GM19395 (cell line): ENCODE results near the gene ZNF385C.

Source experiments
- ATAC-seq: cut with Tn5 transposase; IDR thresholded peaks from one replicate; pipeline ENCODE4 v1.9.1; 2021; ENCODE audit warnings: mild to moderate bottlenecking, moderate library complexity; ENCODE audit not compliant: unreplicated experiment

ZNF385C gene

DNA sequence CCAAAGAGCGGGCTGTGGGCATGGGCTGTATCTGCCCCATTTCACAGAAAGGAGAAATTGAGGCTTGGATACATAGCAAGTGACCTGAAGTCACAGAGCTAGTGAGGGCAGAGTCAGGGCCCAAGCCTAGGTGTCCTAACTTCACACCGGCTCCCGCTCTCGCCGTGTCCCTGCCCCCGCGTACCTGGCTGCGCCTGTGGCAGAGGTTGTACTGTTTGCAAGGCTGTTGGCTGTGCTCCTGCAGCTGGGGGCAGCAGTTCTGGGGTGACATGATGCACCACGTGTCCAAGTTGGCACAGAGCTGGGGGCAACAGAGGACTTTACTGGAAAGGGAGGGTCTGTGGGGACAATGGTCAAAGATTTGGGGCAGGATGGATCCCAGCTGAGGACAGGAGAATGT lies 10.8 kb upstream of the ZNF385C start:
- ATAC-seq: no peak

DNA sequence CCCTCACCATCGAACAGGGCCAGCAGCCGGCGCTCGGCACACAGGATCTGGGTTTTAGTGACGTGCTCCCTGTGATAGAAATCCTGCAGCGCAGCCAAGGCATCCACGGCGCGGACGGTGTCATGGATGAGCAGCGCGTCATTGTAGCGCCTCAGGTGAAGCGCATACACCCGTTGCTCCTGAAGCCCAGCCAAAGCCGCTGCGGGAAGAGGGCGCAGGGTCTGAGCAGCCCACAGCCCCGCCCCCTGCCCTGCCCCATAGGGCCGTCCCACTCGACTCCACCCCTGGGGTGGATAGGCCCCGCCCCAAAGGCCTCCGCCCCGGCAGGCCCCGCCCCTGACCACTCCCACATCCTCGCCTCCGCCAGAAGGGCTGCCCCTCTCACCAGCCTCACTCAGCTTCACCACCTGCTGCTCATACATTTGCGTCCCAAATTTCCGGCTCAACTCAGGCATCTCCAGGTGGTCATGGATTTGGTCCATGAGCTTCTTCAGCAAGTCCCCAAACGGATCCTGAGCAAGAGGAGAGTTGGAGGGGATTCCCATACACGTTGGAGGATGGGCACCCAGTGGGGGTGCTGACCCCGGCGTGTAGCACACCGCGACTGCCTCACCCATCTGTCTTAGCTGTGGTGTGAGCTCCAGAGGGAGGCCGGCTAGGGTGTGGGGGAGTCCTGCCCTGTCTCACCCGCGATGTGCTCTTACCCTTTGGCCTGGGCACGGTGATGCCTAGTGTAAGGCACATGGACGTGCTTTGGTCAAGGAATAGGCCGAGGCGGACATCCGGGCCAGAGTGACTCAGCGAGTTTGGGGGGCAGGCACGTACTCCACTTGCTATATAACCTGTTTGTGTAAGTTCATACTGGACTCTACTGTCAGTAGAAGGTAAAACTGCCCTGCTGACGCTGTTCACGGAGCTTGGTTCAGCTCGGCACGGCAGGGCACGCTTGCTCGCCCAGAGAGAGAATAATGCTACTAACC lies 9.6 kb upstream of the ZNF385C start:
- no peak for ATAC-seq

DNA sequence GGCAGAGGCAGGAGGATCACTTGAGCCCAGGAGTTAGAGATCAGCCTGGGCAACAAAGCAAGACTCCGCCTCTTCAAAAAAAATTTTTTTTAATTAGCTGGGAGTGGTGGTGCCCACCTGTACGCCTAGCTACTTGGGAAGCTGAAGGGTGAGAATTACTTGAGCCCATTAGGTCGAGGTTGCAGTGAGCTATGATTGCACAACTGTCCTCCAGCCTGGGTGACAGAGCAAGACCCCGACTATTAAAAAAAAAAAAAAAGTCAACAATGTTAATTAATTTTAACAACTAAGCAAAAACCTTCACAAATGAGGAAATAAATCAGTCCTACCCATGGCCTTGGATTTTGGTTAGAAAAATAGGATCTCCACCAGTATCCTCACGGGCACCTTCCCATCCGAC lies 8.9 kb upstream of the ZNF385C start:
- ATAC-seq: no peak

DNA sequence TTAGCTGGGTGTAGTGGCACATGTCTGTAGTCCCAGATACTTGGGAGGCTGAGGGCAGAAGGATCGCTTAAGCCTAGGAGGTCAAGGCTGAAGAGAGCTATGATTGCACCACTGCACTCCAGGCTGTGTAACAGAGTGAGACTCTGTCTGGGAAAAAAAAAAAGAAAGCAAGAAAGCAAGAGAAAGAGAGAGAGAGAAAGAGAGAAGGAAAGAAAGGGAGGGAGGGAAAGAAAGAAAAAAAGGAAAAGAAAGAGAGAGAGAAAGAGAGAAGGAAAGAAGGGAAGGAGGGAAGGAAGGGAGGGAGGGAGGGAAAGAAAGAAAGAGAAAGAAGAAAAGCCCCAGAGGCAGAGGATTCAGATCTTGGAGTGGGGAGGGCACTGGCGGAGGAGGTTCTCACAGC lies 7.7 kb upstream of the ZNF385C start:
- ATAC-seq: no peak

DNA sequence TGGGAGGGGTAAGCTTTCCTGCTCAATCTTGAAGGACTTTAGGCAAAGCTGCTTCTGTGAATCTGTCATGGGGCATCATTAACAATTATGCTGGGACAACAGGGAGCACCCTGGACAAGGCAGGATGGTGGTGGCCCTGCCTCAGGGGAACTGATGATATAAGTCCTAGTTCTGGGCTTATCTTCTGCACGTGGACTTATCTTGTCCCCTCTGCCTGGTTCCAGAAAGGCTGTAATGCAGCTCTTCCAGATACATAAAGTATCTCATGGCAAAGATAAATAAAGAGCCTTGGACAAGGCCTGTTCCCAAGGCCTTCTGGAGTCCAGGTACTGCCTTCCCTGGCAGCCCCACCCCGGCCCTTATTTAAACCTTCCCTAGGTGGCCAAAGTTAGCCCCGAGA lies 6.0 kb upstream of the ZNF385C start:
- no peak for ATAC-seq

DNA sequence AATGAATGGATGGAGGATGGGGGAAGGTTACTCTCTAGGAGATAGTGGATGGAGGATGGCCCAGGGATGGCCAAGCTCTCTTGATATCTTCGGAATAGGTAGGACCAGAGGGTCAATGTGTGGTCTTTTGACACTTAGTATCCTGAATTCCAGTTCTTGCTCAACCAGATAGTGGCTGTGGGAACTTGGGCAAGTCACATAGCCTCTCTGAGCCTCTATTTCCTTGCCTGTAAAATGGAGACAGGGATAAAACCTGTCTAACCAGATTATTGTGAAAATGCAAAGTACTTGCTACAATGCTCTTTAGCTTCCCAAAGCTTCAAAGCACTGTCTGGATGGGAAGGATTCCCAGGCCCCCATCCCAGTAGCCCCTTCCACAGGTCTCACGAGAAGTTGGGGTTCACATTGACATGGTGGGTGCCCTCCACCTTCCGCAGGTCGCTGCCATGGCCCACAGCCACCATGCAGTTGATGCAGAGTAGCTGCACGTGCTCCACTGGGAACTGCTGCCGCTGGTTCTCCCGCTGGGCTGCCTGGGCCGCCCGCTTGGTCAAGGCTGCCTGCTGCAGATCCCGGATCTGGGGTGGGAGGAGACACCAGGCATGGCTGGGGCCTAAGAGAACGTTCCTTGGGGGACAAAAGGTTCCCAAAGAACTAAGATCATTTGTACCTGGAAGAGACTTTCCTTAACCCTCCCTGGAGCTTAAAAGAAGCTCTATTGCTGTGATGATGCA lies 5.1 kb upstream of the ZNF385C start:
- no peak for ATAC-seq

DNA sequence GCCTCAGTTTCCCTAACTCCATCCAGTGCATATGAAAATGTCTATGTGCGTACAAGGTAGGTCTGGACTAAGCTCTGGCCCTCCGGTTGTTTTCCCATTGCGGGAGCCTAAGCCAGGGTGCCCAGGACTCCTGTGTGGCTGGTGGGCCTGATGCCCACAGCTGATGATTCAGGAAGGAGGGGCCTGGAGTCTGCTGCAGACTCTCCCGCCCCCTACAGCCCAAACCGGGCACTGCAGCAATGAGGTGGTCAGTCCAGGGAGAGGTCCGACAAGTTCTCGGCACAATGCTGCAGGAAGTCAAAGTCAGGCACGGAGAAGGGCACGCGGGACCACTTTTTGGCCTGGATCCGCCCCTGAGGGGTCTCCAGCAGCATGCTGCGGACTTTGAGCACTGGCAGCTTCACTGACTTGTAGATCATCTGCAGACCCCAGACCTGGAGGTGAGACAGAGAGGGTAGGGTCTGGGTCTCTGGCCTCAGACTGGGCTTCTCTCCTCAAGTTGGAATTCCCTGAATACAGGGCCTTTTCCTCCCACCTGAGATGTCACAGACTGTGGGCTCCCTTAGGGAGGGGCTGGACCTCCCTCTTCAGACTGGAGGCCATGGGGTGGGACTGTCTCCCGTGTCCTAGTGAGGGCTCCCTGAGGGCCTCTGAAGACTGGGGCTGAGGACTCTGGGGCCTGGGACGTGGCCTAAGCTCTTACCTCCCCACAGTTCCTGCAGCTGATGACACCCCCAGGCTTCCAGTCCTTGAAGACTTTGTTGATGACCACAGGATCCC lies 3.4 kb upstream of the ZNF385C start:
- no peak for ATAC-seq

DNA sequence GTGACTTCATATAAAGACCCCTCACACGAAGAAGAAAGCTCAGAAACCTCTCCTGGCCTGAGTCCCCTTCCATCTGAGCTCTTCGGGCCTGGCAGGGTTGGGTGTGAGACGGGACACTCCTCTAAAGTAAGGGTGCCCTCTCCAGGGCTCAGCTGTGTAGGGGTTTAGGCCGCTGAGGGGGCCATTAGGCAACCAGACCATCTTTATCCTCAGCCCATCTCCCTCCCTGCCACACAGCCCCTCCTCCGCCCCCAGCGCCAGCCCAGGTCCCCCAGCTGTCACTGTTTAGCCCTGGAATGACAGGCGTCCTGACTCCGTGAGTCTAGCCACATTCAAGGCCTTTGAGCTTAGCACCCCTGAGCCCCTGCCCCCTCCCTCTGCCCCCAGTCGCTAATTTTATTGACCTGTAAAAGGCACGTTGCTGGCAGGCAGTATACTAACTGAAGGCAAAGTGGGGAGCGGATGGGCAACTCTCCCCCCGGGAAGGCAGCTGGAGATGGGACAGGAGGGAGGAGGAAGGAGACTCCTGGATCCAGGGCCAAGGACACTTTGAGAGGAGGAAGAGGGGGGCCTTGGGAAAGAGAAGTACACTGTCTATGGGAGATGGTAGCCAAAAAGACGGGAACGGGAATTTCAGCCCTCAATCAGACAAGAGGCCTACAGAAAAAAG lies 592 bp upstream of the ZNF385C start:
- ATAC-seq: no peak

DNA sequence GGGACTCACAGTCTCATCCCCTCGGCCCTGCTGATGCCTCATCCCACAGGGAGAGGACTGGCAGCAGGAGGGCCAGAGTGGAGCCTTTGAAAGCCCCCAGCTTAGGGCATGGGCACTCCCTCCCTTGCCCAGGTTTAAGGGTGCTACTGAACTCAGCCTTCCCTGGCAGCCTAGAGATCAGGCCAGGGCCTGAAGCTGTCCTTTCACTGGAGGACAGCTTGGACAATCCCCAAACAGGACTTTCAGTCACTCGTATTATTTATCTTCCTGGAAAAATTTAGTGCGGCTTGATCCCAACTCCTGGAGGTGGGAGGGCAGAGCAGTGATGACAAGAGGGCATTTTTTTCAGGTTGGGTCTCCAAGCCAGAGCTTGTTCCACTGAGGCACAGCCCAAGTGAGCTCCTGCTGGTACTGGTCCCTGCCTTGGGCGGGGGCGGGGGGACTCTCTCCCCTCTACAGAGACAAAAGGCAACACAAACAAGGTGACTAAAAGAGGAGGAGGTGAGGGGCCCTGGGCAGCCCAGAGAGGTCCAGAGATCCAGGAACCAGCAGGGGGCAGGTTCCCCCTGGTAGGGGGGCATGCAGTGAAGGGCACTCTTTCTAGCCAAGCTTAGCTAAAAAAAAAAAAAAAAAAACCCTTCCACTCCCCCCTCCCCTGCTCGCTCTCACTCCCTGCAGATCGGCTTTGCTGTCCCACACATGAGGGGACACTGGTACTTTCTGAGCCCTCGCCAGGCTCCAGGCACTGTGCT lies 1.7 kb downstream of the ZNF385C start:
- ATAC-seq: no peak

DNA sequence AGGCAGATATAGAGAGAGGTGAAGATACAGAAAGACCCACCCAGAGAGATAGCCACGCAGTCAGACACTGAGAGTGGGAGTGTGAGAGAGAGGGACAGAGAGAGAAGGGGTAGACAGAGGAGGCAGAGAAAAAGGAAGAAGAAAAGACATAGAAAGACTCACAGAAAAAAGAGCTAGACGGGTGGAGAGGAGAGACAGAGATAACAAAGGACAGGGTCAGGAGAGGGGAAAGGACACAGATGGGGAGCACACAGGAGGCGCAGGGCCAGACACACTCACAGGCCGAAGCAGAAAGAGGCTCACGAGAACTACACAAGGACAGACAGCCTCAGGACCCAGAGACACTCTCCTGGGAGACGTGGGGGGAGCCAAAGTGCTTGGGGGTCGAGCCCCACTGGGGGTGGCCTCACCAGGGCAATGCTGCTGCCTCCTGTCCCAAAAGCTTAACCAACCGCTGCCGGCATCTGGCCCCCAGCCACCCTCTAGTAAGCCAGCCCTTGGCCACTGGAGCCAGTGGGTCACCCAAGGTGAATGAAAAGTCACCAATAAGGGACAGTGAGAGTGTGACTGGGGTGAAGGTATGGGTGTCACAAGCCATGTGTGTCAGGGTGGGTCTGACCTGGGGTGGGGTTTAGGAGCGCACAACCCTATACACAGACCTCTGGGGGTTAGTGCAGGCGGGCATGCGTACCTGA lies 3.8 kb downstream of the ZNF385C start:
- no peak for ATAC-seq

DNA sequence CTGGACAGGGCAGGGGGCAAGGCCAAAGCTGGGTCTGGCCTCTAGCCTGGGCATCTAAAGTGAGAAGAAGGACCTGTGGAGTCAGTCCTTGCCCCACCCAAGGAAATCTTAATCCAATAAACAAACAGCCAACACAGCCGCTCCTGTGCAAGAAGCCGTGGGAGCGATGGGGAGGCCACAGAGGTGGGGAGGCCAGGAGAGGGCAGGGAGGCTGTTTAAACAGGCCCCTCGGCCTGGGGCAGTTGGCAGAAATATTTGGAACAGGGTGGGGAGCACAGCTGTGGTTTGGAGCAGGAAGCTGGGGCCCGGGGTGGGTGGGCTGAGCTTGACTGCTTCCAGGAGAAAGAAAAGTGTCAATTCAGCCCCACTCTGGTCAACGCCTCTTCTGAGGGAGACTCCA lies 5.3 kb downstream of the ZNF385C start:
- no peak for ATAC-seq

DNA sequence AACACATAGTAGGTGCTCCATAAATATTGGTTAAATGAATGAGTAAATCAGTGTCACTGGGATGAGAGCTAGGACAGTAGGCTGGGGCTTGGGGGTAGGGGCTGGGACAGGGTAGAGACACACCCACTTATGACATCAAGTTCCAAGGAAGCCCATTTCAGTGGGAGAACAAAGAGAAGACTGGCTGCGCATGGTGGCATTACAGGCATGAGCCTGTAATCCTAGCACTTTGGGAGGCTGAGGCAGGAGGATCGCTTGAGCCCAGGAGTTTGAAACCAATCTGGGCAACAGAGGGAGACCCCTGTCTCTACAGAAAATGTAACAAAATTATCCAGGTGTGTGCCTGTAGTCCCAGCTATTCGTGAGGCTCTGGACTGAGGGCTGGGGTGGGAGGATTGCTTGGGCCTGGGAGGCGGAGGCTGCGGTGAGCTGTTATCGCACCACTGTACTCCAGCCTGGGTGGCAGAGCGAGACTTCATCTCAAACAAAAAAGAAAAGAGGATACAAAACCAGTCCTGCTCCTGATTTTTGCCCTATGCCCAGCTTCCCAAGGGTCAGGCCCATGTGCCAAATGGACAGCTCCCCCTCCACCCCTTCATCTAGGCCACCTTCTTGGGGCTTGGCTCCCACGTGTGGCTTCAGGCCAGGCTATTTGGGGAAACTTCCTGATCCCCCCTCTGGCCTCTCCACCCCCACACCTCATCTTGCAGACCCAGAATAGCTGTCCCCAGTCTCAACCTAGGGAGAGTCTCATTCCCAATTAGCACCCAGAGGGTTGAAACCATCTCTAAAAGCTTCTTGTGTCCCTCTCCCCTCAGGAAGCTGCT lies 7.1 kb downstream of the ZNF385C start:
- no peak for ATAC-seq

DNA sequence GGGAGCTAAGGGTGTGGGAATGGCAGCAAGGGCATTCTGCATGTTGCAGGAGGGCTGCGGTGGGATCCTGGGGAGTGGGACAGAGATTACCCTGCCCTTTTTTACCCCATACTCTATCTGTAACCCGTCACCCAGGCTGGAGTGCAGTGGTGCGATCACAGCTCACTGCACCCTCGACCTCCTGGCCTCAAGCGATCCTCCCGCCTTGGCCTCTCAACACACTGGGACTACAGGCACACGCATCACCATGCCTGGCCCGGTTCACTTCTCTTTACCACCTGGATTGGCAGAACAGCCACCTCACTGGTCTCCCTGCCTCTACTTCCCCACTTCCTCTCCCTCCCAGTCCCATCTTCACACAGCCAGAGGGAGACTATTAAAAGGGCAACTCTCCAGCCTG lies 9.5 kb downstream of the ZNF385C start:
- no peak for ATAC-seq

DNA sequence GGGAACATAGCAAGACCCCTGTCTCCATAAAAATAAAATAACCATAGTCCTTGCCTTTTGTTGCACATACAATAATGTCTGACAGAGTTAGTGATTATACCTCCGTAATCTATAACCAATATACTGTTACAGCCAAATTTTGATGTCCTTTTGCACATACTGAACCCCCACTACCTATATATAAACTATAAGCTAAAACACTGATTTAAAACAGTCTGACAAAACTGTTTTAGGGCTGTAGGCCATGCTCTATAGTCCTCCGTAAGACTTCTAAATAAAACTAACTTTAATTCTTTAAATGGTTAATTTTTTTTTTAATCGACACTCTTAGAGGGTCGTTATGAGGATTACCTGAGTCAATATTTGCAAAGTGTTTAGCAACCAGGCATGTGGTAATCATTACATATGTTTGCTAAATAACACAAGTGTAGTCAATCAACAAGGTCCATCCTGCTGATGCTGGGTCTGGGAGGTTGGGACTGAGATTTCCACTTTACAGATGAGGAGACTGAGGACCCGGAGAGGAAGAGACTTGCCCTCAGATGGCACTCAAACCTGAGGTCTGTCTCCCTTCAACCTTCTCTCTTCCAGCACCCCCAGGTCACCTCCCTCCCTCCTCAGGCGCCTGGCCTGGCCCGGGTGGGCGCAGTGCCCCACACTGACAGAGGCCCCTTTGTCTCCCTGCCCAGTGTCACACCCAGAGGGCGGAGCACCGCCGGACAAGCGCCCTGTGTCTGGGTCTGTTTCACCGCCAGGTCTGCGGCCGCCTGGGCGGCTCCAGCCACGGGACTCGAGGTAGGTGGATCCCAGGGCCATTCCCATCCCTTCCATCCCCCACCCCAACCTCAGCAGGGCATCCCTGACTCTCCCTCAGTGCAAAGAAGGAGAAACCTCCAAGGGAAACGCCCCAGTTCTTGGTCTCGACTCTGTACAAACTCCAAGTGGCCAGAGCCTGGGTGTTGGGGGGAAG lies 10.3 kb downstream of the ZNF385C start:
- ATAC-seq: no peak

DNA sequence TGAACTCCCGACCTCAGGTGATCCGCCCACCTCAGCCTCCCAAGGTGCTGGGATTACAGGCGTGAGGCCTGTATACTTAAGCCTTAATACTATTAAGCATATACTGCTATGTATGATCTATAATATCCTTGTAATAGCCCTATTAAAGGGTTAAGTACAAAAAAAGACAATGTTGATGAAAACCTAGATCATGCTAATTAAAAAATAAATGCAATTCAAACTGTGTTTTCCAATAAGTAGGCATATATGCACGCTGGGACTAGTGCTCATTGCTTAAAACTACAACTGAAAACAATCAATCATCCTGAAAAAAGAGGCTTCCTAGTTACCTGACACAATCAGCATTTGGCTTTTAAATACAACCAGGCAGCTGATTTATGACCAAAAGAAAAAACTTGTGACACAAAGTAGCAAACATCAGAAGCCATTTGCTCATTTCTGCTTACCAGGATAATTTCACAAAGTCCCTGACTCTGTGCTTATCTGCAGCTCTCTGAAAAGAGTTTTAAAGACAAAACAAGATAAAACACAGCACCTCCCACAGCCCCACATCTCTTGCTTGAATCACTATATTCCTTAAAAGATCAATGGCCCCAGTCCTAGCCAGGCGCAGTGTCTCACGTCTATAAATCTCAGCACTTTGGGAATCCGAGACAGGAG lies 11.1 kb downstream of the ZNF385C start:
- no peak for ATAC-seq

DNA sequence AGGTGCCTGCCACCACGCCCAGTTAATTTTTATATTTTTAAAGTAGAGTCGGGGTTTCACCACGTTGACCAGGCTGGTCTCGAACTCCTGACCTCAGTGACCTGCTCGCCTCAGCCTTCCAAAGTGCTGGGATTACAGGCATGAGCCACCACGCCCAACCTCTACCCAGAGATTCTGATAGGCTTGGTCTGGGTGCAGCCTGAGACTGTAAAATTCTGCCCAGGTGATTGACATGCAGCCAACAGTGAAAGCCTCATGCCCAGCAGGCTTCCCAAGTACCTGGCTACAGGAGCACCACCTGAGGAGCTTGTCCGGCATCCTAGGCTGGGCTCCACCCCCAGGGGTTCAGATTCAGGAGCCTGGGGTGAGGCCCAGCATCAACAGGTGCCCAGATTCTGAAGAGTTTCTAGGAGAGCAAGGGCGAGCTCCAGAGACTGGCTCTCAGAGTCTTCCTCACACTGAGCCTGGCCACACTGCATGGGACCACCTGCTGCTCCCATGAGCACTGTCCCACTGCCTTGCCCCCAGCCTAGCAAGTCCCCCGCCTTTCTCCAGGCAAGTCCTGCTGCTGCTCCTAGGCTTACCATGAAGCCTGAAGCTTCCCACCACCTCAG lies 16.6 kb downstream of the ZNF385C start:
- ATAC-seq: no peak

DNA sequence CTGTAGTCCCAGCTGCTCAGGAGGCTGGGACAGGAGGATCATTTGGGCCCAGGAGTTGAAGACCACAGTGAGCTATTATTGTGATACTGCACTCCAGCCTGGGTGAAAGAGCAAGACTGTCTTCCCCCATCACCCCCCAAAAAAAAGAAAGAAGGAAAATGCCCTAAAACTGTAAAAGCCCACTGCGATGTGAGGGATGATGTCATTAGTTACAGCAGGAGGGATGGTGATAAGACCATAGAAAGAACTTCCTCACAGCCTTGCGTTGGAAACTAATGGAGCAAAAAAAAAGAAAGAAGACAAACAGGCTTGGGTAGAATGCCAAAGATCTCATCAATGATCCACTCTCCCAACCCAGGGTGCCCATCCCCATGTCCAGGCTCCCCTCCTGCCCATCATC lies 18.7 kb downstream of the ZNF385C start:
- no peak for ATAC-seq
